ENCODE measurements around the gene PRR16.

- no peak for TF ChIP-seq CTCF (IDR thresholded peaks at IDR 0.05; ENCODE audit: insufficient read depth, low read length, poor library complexity, severe bottlenecking)
- no peak for TF ChIP-seq EZH2phosphoT487 (conservative IDR thresholded peaks at IDR 0.05; ENCODE audit: low read length)
Observed at GRCh38 chr5:120605325-120606079, 141.4 kb downstream of the PRR16 start.
